Left lobe of liver (tissue), 2 donors: ENCODE data around the gene GRM5. TPM values are rescaled to one million over a fixed set of nuclear protein-coding genes. Genes with fewer than 3 reads are reported as not detected.

Source experiments
- ATAC-seq: fragments of 200-7000 bp; cut with Tn5 transposase; one replicate; pipeline ENCODE4 v1.9.1; 2020; ENCODE audit warnings: mild to moderate bottlenecking, moderate library complexity
- DNase-seq: peaks from one replicate; pipeline ENCODE4 v3.0.0-alpha.2; 2020; ENCODE audit warnings: low spot score
- total RNA-seq: library from RNA; stranded (reverse); gene quantifications from one replicate; pipeline ENCODE4 v1.2.1, GENCODE V29; 2021
- donor health status: DM: no; HTN: no; CAD: no; lungs with moderate emphysema.
- donor health status: DM: no; HTN: yes; CAD: no.

The GRM5 gene
- total RNA-seq, 1 donor from 2014 or later, result not detected

DNA sequence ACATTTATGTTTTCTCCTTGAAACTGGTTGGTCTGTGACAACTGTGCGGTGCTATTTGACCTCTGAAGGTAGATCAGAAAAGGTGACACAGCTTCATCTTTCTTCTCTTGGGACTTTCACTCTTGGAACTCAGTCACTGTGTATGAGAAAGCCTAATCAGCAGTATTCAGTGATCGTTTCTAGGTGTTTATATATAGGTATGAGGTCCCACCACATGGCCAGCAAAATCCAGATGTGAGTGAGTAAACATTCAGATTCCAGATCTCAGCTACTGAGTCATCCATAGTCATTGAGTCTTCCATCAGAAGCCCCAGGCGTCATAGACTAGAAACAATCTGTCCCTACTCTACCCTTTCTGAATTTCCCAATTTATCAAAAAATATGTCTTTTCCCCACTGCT is 610.9 kb downstream of the GRM5 start:
- DNase-seq (no peak), ATAC-seq (no peak)

Other genes with a start within 250 kb of the GRM5 start
- not detected for gene TYR, start 111.9 kb upstream of the GRM5 start, total RNA-seq